Mesenchymal stem cell (in vitro differentiated cells and primary cell): ENCODE measurements around the gene KLHL25.

Source experiments
- DNase-seq: peaks from one replicate; pipeline ENCODE4 v3.0.0-alpha.2; 2013
- H2AFZ ChIP-seq: one replicate; pipeline ENCODE4 v1.6.1; 2013; ENCODE audit warnings: low read depth, mild to moderate bottlenecking, control low read depth, inconsistent platforms, low read length, moderate library complexity
- H2AK5ac ChIP-seq: 2 replicates; pipeline ENCODE4 v1.6.1; 2013; ENCODE audit warnings: low read length, moderate library complexity, mild to moderate bottlenecking, inconsistent platforms; ENCODE audit not compliant: severe bottlenecking
- H2BK120ac ChIP-seq: one replicate; pipeline ENCODE4 v1.6.1; 2013; ENCODE audit warnings: low read depth, mild to moderate bottlenecking, inconsistent platforms, low read length, moderate library complexity
- H2BK12ac ChIP-seq, 2 experiments: one replicate each; pipeline ENCODE4 v1.6.1; 2013; ENCODE audit warnings: inconsistent platforms in 2 of 2, low read length in 2 of 2, mild to moderate bottlenecking in 2 of 2, moderate library complexity in 2 of 2, control low read depth in 1 of 2
- H2BK15ac ChIP-seq: one replicate; pipeline ENCODE4 v1.6.1; 2013; ENCODE audit warnings: mild to moderate bottlenecking, low read depth, inconsistent platforms; ENCODE audit not compliant: poor library complexity, severe bottlenecking
- H2BK5ac ChIP-seq: 2 replicates; pipeline ENCODE4 v1.6.1; 2013; ENCODE audit warnings: low read depth, mild to moderate bottlenecking, low read length, control low read depth, inconsistent platforms; ENCODE audit not compliant: poor library complexity, severe bottlenecking
- H3K14ac ChIP-seq, 2 experiments: one replicate each; pipeline ENCODE4 v1.6.1; 2013; ENCODE audit warnings: inconsistent platforms in 2 of 2, low read length in 2 of 2, control low read depth in 1 of 2, mild to moderate bottlenecking in 1 of 2, moderate library complexity in 1 of 2
- H3K18ac ChIP-seq, 2 experiments: one replicate each; pipeline ENCODE4 v1.6.1; 2013; ENCODE audit warnings: inconsistent platforms in 2 of 2, low read length in 2 of 2, control low read depth in 1 of 2, low read depth in 1 of 2, mild to moderate bottlenecking in 1 of 2
- H3K23ac ChIP-seq, 2 experiments: one replicate each; pipeline ENCODE4 v1.6.1; 2013; ENCODE audit warnings: inconsistent platforms in 2 of 2, low read length in 2 of 2, mild to moderate bottlenecking in 2 of 2, moderate library complexity in 2 of 2, control low read depth in 1 of 2
- H3K27ac ChIP-seq: 2 replicates; pipeline ENCODE4 v1.5.1; 2013; ENCODE audit warnings: mild to moderate bottlenecking, moderate library complexity, low read length, control low read depth, inconsistent platforms; ENCODE audit not compliant: poor library complexity, severe bottlenecking
- H3K27me3 ChIP-seq, 2 experiments: 2 replicates each; pipeline versions ENCODE4 v1.6.1 to v1.7.0; 2013; ENCODE audit warnings: low read length in 2 of 2, mild to moderate bottlenecking in 2 of 2, moderate library complexity in 2 of 2, control low read depth in 1 of 2, inconsistent platforms in 1 of 2; ENCODE audit not compliant: control insufficient read depth in 1 of 2, insufficient read depth in 1 of 2
- H3K36me3 ChIP-seq, 2 experiments: 2 replicates each; pipeline versions ENCODE4 v1.6.1 to v1.7.0; 2013; ENCODE audit warnings: low read length in 2 of 2, control low read depth in 1 of 2, inconsistent platforms in 1 of 2, low read depth in 1 of 2, mild to moderate bottlenecking in 1 of 2; ENCODE audit not compliant: insufficient read depth in 2 of 2, control insufficient read depth in 1 of 2
- H3K4ac ChIP-seq, 2 experiments: one replicate each; pipeline ENCODE4 v1.6.1; 2013; ENCODE audit warnings: inconsistent platforms in 2 of 2, low read length in 2 of 2, mild to moderate bottlenecking in 2 of 2, moderate library complexity in 2 of 2, control low read depth in 1 of 2, low read depth in 1 of 2
- H3K4me1 ChIP-seq: 2 replicates; pipeline ENCODE4 v1.6.1; 2013; ENCODE audit warnings: low read depth, low read length, control low read depth; ENCODE audit not compliant: control insufficient read depth, insufficient read depth
- H3K4me2 ChIP-seq: 2 replicates; pipeline ENCODE4 v1.6.1; 2013; ENCODE audit warnings: low read length, mild to moderate bottlenecking, inconsistent platforms; ENCODE audit not compliant: poor library complexity, severe bottlenecking
- H3K4me3 ChIP-seq, 2 experiments: 2 replicates each; pipeline versions ENCODE4 v1.5.1 to v1.7.0; 2013; ENCODE audit warnings: low read length in 2 of 2, mild to moderate bottlenecking in 2 of 2, control low read depth in 1 of 2, low read depth in 1 of 2; ENCODE audit not compliant: insufficient read depth in 1 of 2
- H3K79me1 ChIP-seq: replicated peaks from 2 replicates; pipeline ENCODE4 v1.6.1; 2013; ENCODE audit warnings: mild to moderate bottlenecking, control low read depth, low read length, inconsistent platforms; ENCODE audit not compliant: poor library complexity, severe bottlenecking
- H3K9ac ChIP-seq: 2 replicates; pipeline ENCODE4 v1.7.0; 2013; ENCODE audit warnings: mild to moderate bottlenecking, low read length, moderate library complexity
- H3K9me3 ChIP-seq: 2 replicates; pipeline ENCODE4 v1.7.0; 2013; ENCODE audit warnings: mild to moderate bottlenecking, low read length; ENCODE audit not compliant: control insufficient read depth
- H4K8ac ChIP-seq: one replicate; pipeline ENCODE4 v1.6.1; 2013; ENCODE audit warnings: inconsistent platforms, mild to moderate bottlenecking, low read length, moderate library complexity
- H4K91ac ChIP-seq: one replicate; pipeline ENCODE4 v1.6.1; 2013; ENCODE audit warnings: mild to moderate bottlenecking, low read length, inconsistent platforms
- WGBS: methylation state at CpG from one replicate; pipeline ENCODE4 v1.1.7; 2013; ENCODE audit warnings: mixed read lengths; 5-methylcytosine and 5-hydroxymethylcytosine counted together

The KLHL25 gene

GRCh38 chr15:85825118-85825517 lies 30.4 kb upstream of the KLHL25 start:
- 58% methylated on average over 4 of the region's 4 CpGs for WGBS
- H4K8ac ChIP-seq = no peak overlapping the region
- DNase-seq = no peak
- no peaks in the 10 kb centered on the region for H3K79me1 ChIP-seq
- no peak overlapping the region for H3K9ac ChIP-seq
- no peak overlapping the region for H2BK5ac ChIP-seq
- no peak overlapping the region for H2AK5ac ChIP-seq
- H3K23ac ChIP-seq = no peak overlapping the region
- H3K36me3 ChIP-seq = no peaks in the 10 kb centered on the region
- H3K4me2 ChIP-seq = no peak overlapping the region
- H2BK15ac ChIP-seq = no peak overlapping the region
- no peak overlapping the region for H2BK120ac ChIP-seq
- H3K18ac ChIP-seq = no peak overlapping the region
- H3K4me1 ChIP-seq = no peaks in the 10 kb centered on the region
- no peak overlapping the region for H2AFZ ChIP-seq
- H4K91ac ChIP-seq = no peak overlapping the region
- no peak overlapping the region for H3K4me3 ChIP-seq
- no peak overlapping the region for H3K4ac ChIP-seq
- H3K27ac ChIP-seq = no peak overlapping the region
- H2BK12ac ChIP-seq = no peak overlapping the region
- peaks cover 6 to 12% of the 10 kb centered on the region in 2 experiments for H3K27me3 ChIP-seq
- H3K14ac ChIP-seq = no peak overlapping the region
- H3K9me3 ChIP-seq = no peaks in the 10 kb centered on the region

- Histone ChIP-seq H3K27me3 (peaks cover 11 to 19% of the 10 kb centered on the region in 2 experiments), H3K9ac (no peak overlapping the region), H2BK15ac (no peak overlapping the region), H3K4me1 (no peaks in the 10 kb centered on the region), H2BK5ac (no peak overlapping the region), H2BK12ac (no peak overlapping the region), H3K4ac (no peak overlapping the region), H3K36me3 (no peaks in the 10 kb centered on the region), H3K4me2 (no peak overlapping the region), H2AK5ac (no peak overlapping the region), H3K23ac (no peak overlapping the region), H3K14ac (no peak overlapping the region), H4K91ac (no peak overlapping the region), H2AFZ (no peak overlapping the region), H2BK120ac (no peak overlapping the region), H3K27ac (no peak overlapping the region), H3K4me3 (no peak overlapping the region), H4K8ac (no peak overlapping the region), H3K18ac (no peak overlapping the region), H3K9me3 (no peaks in the 10 kb centered on the region), H3K79me1 (no peaks in the 10 kb centered on the region)
- no peak for DNase-seq
- 91% methylated on average over 4 of the region's 6 CpGs for WGBS
Measured at GRCh38 chr15:85821545-85821944, 26.8 kb upstream of the KLHL25 start.

DNA sequence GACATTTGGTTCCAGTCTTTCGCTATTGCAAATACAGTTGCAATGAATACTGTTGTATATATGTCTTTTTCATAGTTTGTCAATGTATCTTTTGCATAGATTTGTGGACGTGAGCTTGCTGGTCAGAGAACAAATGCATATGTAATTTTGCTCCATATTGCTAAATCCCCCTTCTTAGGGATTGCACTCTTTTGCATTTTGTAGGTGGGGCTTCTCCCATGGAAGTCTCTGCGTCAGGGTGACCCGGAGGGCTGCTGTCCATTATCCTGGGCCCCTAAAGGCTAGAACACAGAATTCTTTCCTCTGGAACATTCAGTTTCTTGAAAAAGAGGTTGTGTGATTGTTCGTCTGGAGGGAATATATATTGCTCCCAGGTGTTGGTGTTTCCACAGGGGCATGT lies 25.2 kb upstream of the KLHL25 start:
- Histone ChIP-seq H2BK12ac (no peak overlapping the region), H3K18ac (no peak overlapping the region), H2BK15ac (no peak overlapping the region), H2AFZ (no peak overlapping the region), H2AK5ac (no peak overlapping the region), H2BK120ac (no peak overlapping the region), H3K23ac (no peak overlapping the region), H3K36me3 (no peaks in the 10 kb centered on the region), H3K14ac (no peak overlapping the region), H3K9ac (no peak overlapping the region), H3K79me1 (no peaks in the 10 kb centered on the region), H3K4me1 (no peaks in the 10 kb centered on the region), H3K4me3 (no peak overlapping the region), H2BK5ac (no peak overlapping the region), H3K27ac (no peak overlapping the region), H4K8ac (no peak overlapping the region), H4K91ac (no peak overlapping the region), H3K4ac (no peak overlapping the region), H3K27me3 (peaks cover 7 to 19% of the 10 kb centered on the region in 2 experiments), H3K4me2 (no peak overlapping the region), H3K9me3 (no peaks in the 10 kb centered on the region)
- 93% methylated on average over 3 of the region's 5 CpGs for WGBS
- no peak for DNase-seq

DNA sequence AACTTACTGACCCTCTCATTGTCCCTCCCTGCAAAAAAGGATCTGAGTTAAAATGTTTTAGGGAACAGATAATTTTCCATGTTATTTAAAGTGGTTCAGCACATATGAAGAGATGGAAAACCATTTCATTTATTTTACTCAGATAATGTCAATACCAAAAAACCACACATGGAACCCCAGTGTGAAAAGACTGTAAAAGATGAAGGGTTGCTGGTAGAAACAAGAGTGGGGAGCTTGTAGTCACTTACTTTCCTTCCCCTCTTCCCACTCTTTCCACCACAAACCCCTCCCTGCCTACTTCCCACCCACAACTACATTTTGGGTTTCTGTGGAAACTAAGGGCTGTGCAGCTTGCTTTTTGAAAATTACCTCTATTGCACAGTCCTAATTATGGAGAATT lies 18.5 kb upstream of the KLHL25 start:
- H3K79me1 ChIP-seq = no peaks in the 10 kb centered on the region
- H4K91ac ChIP-seq = no peak overlapping the region
- no peak overlapping the region for H3K4me3 ChIP-seq
- H2BK12ac ChIP-seq = no peak overlapping the region
- no peak overlapping the region for H2BK5ac ChIP-seq
- H3K4me1 ChIP-seq = peaks cover 1% of the 10 kb centered on the region
- H2AK5ac ChIP-seq = no peak overlapping the region
- H4K8ac ChIP-seq = no peak overlapping the region
- no peak for DNase-seq
- H3K14ac ChIP-seq = no peak overlapping the region
- H3K27ac ChIP-seq = no peak overlapping the region
- H3K4ac ChIP-seq = no peak overlapping the region
- H3K36me3 ChIP-seq = no peaks in the 10 kb centered on the region
- H3K27me3 ChIP-seq = peaks cover 0 to 6% of the 10 kb centered on the region in 2 experiments
- H3K9me3 ChIP-seq = no peaks in the 10 kb centered on the region
- H3K4me2 ChIP-seq = no peak overlapping the region
- no peak overlapping the region for H2AFZ ChIP-seq
- H2BK120ac ChIP-seq = no peak overlapping the region
- H3K9ac ChIP-seq = no peak overlapping the region
- no peak overlapping the region for H3K18ac ChIP-seq
- no peak overlapping the region for H2BK15ac ChIP-seq
- no peak overlapping the region for H3K23ac ChIP-seq
